OCI-LY7 (cell line): ENCODE measurements around the gene TCF15. TPM values are rescaled to one million over a fixed set of nuclear protein-coding genes. Genes with fewer than 3 reads are reported as not detected.

ENCODE experiments used
- BruUV-seq: library from RNA; stranded (reverse); fragments of 400-500 nt; replicated peaks from 2 replicates; lab custom pipeline; 2021; lab: Mats Ljungman, UMichigan
- CTCF ChIA-PET: fragments of 300-600 bp; sonication (Branson Sonifier 250); formaldehyde crosslinking; loops from one replicate; lab custom pipeline; 2022; ENCODE audit warnings: antibody characterized with exemption; ENCODE audit not compliant: unreplicated experiment; lab: Charles Lee
- POLR2A ChIA-PET: fragments of 300-600 bp; sonication (Branson Sonifier 250); formaldehyde crosslinking; loops from one replicate; lab custom pipeline; 2022; ENCODE audit warnings: antibody characterized with exemption; lab: Charles Lee
- DNase-seq: peaks from one replicate; pipeline ENCODE4 v3.0.0-alpha.2; 2015; ENCODE audit warnings: low spot score
- H2AFZ ChIP-seq: fragments of 200-600 bp; sonication (generic), shearing (Covaris generic); 2 replicates; pipeline ENCODE4 v1.6.1; 2014; ENCODE audit warnings: mild to moderate bottlenecking, antibody characterized with exemption, low read length, moderate library complexity
- H3K27ac ChIP-seq: fragments of 200-600 bp; sonication (generic); 2 replicates; pipeline ENCODE4 v1.5.1; 2014; ENCODE audit warnings: mixed run types, low read depth, mild to moderate bottlenecking, moderate library complexity, low read length, inconsistent platforms; ENCODE audit not compliant: poor library complexity, severe bottlenecking
- H3K36me3 ChIP-seq: fragments of 200-600 bp; sonication (generic); 2 replicates; pipeline ENCODE4 v1.6.1; 2014; ENCODE audit warnings: mild to moderate bottlenecking, antibody characterized with exemption, low read length, moderate library complexity, mixed read lengths; ENCODE audit not compliant: insufficient read depth
- H3K4me1 ChIP-seq: fragments of 200-600 bp; sonication (generic); 2 replicates; pipeline ENCODE4 v1.5.1; 2014; ENCODE audit warnings: mild to moderate bottlenecking, low read length; ENCODE audit not compliant: insufficient read depth, poor library complexity, severe bottlenecking
- H3K4me2 ChIP-seq: fragments of 200-600 bp; sonication (generic); 2 replicates; pipeline ENCODE4 v1.6.1; 2014; ENCODE audit warnings: mild to moderate bottlenecking, low read length
- H3K4me3 ChIP-seq: fragments of 200-600 bp; sonication (generic); 2 replicates; pipeline ENCODE4 v1.5.1; 2014; ENCODE audit warnings: mild to moderate bottlenecking, low read depth, low read length; ENCODE audit not compliant: poor library complexity, severe bottlenecking
- H3K79me2 ChIP-seq: fragments of 200-600 bp; sonication (generic); 2 replicates; pipeline ENCODE4 v1.6.1; 2016; ENCODE audit warnings: low read depth, mild to moderate bottlenecking, low read length, moderate library complexity, mixed read lengths; ENCODE audit not compliant: insufficient read depth
- H3K9me2 ChIP-seq: fragments of 200-600 bp; sonication (generic); 2 replicates; pipeline ENCODE4 v1.6.1; 2016; ENCODE audit warnings: mild to moderate bottlenecking, low read length, mixed read lengths; ENCODE audit not compliant: insufficient read depth
- H3K9me3 ChIP-seq: fragments of 200-600 bp; sonication (generic); 2 replicates; pipeline ENCODE4 v1.6.1; 2014; ENCODE audit warnings: mild to moderate bottlenecking, mixed run types, low read length, mixed read lengths
- H4K20me1 ChIP-seq: fragments of 200-600 bp; sonication (generic); 2 replicates; pipeline ENCODE4 v1.6.1; 2014; ENCODE audit warnings: mild to moderate bottlenecking, antibody characterized with exemption, low read length, moderate library complexity, mixed read lengths; ENCODE audit not compliant: insufficient read depth
- EZH2phosphoT487 ChIP-seq: fragments of 200-600 bp; sonication (generic); IDR thresholded peaks from 2 replicates; pipeline ENCODE4 v1.6.1; 2018; ENCODE audit warnings: low read depth, borderline replicate concordance, mild to moderate bottlenecking, mixed run types, antibody characterized with exemption, low read length, moderate library complexity, mixed read lengths
- intact Hi-C: fragments of 100-400 bp; cut with micrococcal nuclease; formaldehyde crosslinking; loops from one replicate; pipeline ENCODE4 v1.10.0; 2022; ENCODE audit not compliant: unreplicated experiment
- total RNA-seq, 2 experiments: library from RNA; depleted of rRNA in 1 of 2; stranded (reverse); fragments of >200 nt in 1 of 2; shearing (Covaris generic) in 1 of 2; gene quantifications; 2 replicates each; pipeline ENCODE4 v1.2.3, GENCODE V29; 2014 to 2022
- TF ChIP-seq, protein P1 (sequence below): fragments of 200-600 bp; sonication (generic); conservative IDR thresholded peaks from 2 replicates; pipeline ENCODE4 v1.5.1; 2014; ENCODE audit warnings: mild to moderate bottlenecking, antibody characterized with exemption, low read length, moderate library complexity, mixed read lengths

TCF15 gene
- total RNA-seq, 2 experiments from 2014 or later: not detected

DNA sequence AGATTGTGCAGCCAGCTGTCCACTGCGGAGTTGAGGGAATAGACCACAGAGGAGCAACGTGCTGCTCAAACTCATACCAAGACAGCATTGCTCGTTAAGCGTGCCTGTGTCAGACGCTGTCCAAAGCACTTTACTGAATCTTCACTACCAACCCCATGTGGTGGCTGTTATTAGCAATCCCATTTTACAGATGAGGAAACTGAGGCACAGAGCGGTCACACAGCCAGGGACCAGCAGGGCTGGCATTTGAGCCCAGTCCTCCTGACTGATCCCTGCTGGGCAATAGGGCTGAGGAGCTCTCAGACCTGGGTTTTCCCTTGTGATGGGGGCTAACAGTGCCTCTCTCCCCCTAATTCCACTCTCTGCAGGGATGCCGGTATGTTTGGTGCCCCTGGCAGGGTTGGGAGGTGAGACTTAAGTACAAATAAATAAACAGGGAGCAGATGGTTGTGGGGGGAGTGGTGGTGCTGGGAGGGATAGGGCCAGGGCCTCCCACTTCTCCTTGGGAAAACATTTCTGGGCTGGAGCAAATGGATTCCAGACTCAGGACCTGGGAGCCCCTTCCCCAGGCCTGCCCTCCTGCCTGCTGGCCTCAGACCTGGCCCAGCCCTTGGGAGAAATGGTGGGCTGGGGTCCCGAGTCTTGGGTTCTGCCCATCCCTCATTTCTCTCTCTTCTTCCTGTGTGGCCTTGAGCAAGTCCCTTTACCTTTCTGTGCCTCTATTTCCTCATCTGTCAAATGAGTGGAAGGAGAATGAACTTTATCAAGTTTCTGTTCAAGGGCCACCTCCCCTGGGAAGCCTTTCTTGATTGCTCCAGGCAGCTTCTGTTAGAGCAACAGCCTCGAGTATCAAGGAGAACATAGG is 25.2 kb upstream of the TCF15 start:
- DNase-seq: no peak
- no TSS peak for BruUV-seq
- TF ChIP-seq, protein P1, sequence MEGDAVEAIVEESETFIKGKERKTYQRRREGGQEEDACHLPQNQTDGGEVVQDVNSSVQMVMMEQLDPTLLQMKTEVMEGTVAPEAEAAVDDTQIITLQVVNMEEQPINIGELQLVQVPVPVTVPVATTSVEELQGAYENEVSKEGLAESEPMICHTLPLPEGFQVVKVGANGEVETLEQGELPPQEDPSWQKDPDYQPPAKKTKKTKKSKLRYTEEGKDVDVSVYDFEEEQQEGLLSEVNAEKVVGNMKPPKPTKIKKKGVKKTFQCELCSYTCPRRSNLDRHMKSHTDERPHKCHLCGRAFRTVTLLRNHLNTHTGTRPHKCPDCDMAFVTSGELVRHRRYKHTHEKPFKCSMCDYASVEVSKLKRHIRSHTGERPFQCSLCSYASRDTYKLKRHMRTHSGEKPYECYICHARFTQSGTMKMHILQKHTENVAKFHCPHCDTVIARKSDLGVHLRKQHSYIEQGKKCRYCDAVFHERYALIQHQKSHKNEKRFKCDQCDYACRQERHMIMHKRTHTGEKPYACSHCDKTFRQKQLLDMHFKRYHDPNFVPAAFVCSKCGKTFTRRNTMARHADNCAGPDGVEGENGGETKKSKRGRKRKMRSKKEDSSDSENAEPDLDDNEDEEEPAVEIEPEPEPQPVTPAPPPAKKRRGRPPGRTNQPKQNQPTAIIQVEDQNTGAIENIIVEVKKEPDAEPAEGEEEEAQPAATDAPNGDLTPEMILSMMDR: no peak
- no peak for TF ChIP-seq EZH2phosphoT487
- no peaks in the 10 kb centered on the region for H3K9me3 ChIP-seq
- no peaks in the 10 kb centered on the region for H4K20me1 ChIP-seq
- ChIA-PET CTCF (no interaction called here), POLR2A (no interaction called here)
- H2AFZ ChIP-seq: no peak overlapping the region
- H3K36me3 ChIP-seq: no peaks in the 10 kb centered on the region
- H3K9me2 ChIP-seq: no peaks in the 10 kb centered on the region
- no peaks in the 10 kb centered on the region for H3K79me2 ChIP-seq
- H3K4me2 ChIP-seq: no peak overlapping the region
- no peaks in the 10 kb centered on the region for H3K4me1 ChIP-seq
- no peak overlapping the region for H3K4me3 ChIP-seq
- intact Hi-C loops: no loop called here
- H3K27ac ChIP-seq: no peak overlapping the region

DNA sequence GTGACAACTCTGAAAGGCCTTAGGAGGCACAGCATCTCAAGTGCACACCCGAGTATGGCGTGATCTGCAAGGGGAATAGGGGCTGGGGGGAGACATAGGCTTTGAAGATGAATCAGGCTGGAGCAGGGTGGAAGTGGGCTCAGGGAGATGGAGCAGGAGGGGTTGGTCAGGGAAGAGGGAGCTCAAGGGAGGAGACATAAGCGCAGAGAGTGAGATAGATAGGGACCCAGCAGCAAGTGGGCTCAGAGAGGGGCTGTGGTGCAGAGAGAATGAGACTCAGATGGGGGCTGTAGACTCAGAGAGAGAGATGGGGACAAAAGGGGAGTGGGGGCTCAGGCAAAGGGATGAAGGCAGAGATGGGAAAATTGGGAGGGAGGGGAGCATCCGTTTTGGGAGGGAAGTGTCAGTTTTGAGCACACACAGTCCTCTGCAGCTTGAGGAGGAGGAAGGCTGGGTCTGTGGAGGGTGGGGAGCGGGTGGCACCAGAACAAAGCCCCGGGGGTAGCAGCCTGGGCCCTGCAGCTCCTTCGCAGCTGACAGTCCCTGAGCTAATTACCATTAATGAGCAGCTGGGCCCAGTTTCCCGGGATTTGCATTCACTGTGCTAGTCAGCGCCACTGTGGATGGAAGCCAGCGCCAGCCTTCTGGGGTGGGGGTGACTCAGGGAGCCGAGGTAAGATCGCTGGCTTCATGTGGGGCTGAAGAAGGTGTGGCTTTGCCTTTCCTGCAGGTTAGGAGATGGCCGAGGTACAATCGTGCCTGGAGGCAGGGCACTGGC is 24.2 kb upstream of the TCF15 start:
- H3K27ac ChIP-seq: no peak overlapping the region
- no peak overlapping the region for H3K4me2 ChIP-seq
- ChIA-PET CTCF (no interaction called here), POLR2A (no interaction called here)
- no peak overlapping the region for H3K4me3 ChIP-seq
- H3K9me3 ChIP-seq: no peaks in the 10 kb centered on the region
- no peak for DNase-seq
- H3K9me2 ChIP-seq: no peaks in the 10 kb centered on the region
- no peak overlapping the region for H2AFZ ChIP-seq
- intact Hi-C loops: no loop called here
- TF ChIP-seq, protein P1: no peak
- no peak for TF ChIP-seq EZH2phosphoT487
- H3K4me1 ChIP-seq: no peaks in the 10 kb centered on the region
- H4K20me1 ChIP-seq: no peaks in the 10 kb centered on the region
- H3K79me2 ChIP-seq: no peaks in the 10 kb centered on the region
- H3K36me3 ChIP-seq: no peaks in the 10 kb centered on the region
- BruUV-seq: no TSS peak
